ENCODE results near the gene MYO1D.
"Not testable (repeated sequence)": the region's sequence is repeated elsewhere in the genome, so short reads cannot be mapped to it uniquely, and the experiment has no call there.

Gene MYO1D

GRCh38 chr17:32746698-32747097 is 130.2 kb downstream of the MYO1D start:
- no peaks in the 10 kb centered on the region for H3K9me3 ChIP-seq (ENCODE audit: control insufficient read depth, insufficient read depth, low read length)
- H3K9ac ChIP-seq (ENCODE audit: low read depth, low read length) = no peak overlapping the region
- no peaks in the 10 kb centered on the region for H3K36me3 ChIP-seq (ENCODE audit: insufficient read depth, low read length)
- H3K4me1 ChIP-seq (ENCODE audit: insufficient read depth, low read length) = no peaks in the 10 kb centered on the region

DNA sequence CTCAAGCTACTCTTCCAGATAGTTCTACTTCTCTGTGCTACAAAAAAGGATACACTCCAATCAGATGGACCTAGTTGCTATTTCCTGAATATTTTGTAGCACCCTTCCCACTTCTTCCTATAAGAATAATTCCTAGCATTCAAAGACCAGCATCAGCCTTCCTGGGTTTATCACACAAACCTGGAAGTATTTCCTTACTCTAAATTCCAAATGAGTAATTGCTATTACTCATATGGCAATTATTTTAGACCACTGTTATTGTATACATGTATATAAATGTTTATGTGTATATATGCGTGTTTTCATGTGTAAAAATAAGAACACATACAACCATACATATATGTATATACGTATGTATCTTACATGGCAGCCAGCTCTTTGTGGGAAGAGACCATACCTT is 130.6 kb downstream of the MYO1D start:
- Histone ChIP-seq H3K4me1 (ENCODE audit: insufficient read depth, low read length) (no peaks in the 10 kb centered on the region), H3K9ac (ENCODE audit: low read depth, low read length) (no peak overlapping the region), H3K9me3 (ENCODE audit: control insufficient read depth, insufficient read depth, low read length) (no peaks in the 10 kb centered on the region), H3K36me3 (ENCODE audit: insufficient read depth, low read length) (no peaks in the 10 kb centered on the region)

DNA sequence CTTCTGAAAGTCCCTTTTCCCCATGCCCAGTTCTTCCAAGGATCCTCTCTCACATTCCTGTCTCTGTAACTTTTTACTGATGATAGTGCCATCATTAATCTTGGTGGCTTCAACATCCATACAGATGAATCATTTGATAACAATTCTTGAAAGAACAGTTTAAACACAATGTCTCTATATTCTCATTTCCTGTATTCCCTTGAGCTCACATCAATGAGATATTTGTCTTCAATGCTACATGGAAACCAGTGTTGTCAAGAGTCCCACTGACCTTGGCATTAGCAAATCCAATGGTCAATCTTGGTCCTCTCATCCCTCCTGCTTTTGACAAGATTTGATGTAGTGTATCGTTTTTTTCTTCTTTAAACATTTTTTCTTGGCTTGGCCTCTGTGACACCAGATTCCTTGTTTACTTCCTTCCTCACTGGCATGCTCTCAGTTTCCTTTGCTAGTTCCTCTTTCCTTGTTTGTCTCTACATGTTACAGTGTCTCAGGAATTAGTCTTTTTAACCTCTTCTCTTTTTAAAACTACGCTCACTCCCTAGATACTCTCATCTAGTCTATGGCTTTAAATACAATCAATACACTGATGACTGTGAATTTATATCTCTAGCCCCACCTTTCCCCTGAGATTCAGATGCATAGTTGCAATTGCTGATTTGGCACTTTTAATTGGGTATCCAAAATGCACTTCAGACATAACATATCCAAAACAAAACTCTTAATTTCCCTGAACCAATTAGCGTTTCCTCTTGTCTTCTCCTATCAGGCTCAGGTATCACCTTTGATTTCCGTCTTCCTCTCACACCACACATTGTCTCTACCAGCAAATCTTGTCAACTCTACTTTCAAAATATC is 134.0 kb downstream of the MYO1D start:
- no peak overlapping the region for H3K9ac ChIP-seq (ENCODE audit: low read depth, low read length)
- H3K4me1 ChIP-seq (ENCODE audit: insufficient read depth, low read length) = no peaks in the 10 kb centered on the region
- no peaks in the 10 kb centered on the region for H3K9me3 ChIP-seq (ENCODE audit: control insufficient read depth, insufficient read depth, low read length)
- no peaks in the 10 kb centered on the region for H3K36me3 ChIP-seq (ENCODE audit: insufficient read depth, low read length)

DNA sequence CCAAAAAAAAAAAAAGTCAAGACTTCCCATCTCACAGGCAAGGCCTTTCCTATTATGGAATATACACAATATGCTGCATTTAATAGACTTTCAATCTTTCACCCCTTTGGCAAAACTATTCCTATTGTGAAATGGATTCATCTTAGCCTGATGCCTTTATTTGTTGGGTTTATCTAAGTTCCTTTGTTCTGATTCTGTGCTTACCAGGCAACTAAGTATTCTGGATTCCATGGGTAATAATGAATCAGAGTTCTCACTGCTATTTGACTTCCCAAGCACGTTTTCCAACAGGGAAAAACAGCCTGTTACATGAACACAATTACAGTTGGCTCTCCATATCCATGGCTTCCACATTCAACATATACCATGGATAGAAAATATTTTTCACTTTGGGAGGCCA is 135.5 kb downstream of the MYO1D start:
- H3K9ac ChIP-seq (ENCODE audit: low read depth, low read length) = no peak overlapping the region
- H3K36me3 ChIP-seq (ENCODE audit: insufficient read depth, low read length) = no peaks in the 10 kb centered on the region
- H3K9me3 ChIP-seq (ENCODE audit: control insufficient read depth, insufficient read depth, low read length) = no peaks in the 10 kb centered on the region
- no peaks in the 10 kb centered on the region for H3K4me1 ChIP-seq (ENCODE audit: insufficient read depth, low read length)

- Histone ChIP-seq H3K4me1 (ENCODE audit: insufficient read depth, low read length) (no peaks in the 10 kb centered on the region), H3K9ac (ENCODE audit: low read depth, low read length) (no peak overlapping the region), H3K36me3 (ENCODE audit: insufficient read depth, low read length) (no peaks in the 10 kb centered on the region), H3K9me3 (ENCODE audit: control insufficient read depth, insufficient read depth, low read length) (no peaks in the 10 kb centered on the region)
Observed at GRCh38 chr17:32739722-32740121, 137.2 kb downstream of the MYO1D start.

GRCh38 chr17:32739151-32739550 is 137.8 kb downstream of the MYO1D start:
- not testable (repeated sequence) for H3K9ac ChIP-seq (ENCODE audit: low read depth, low read length); H3K9me3 ChIP-seq (ENCODE audit: control insufficient read depth, insufficient read depth, low read length); H3K4me1 ChIP-seq (ENCODE audit: insufficient read depth, low read length); H3K36me3 ChIP-seq (ENCODE audit: insufficient read depth, low read length)

DNA sequence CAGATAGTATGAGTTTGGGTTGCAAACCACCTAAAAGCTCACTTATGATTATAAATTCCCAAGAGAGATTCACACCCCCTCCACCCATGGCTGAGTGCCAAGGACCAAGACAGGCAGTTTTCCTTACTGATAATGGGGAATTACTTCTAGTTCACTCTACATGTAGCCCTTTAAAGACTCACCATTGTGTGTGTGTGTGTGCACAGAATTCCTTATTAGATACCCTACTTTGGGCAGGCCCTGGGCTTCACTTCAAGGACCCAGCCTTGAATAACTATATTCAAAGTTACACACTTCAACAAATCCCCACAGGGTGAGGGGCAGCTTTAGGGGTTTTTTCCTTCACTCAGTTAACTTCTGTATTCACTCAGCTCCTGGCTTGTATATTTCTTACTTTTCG is 143.5 kb downstream of the MYO1D start:
- Histone ChIP-seq H3K9me3 (ENCODE audit: control insufficient read depth, insufficient read depth, low read length) (peaks cover 5% of the 10 kb centered on the region), H3K9ac (ENCODE audit: low read depth, low read length) (no peak overlapping the region), H3K36me3 (ENCODE audit: insufficient read depth, low read length) (no peaks in the 10 kb centered on the region), H3K4me1 (ENCODE audit: insufficient read depth, low read length) (no peaks in the 10 kb centered on the region)

DNA sequence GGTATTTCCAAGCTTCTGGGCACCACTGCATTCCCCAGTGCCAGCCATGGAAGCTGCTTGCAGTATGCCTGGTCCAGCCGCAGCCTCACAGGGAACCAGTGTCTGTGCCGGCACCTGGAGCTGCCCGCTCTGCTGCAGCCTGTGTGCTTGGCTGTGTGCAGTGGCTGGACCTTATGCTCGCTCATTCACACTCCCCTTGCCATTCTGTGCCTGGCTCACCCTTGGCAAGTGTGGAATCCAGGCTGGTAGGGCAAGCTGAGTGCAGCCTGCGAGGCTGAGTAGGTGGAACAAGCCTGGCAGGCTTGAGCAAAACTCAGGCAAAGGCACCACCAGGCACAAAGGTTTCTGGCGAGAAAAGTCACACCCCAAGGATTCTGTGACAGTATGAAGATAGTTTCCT is 144.0 kb downstream of the MYO1D start:
- no peaks in the 10 kb centered on the region for H3K36me3 ChIP-seq (ENCODE audit: insufficient read depth, low read length)
- H3K4me1 ChIP-seq (ENCODE audit: insufficient read depth, low read length) = no peaks in the 10 kb centered on the region
- no peak overlapping the region for H3K9ac ChIP-seq (ENCODE audit: low read depth, low read length)
- peaks cover 5% of the 10 kb centered on the region for H3K9me3 ChIP-seq (ENCODE audit: control insufficient read depth, insufficient read depth, low read length)

GRCh38 chr17:32732296-32732642 is 144.7 kb downstream of the MYO1D start:
- Histone ChIP-seq H3K4me1 (ENCODE audit: insufficient read depth, low read length) (no peaks in the 10 kb centered on the region), H3K9me3 (ENCODE audit: control insufficient read depth, insufficient read depth, low read length) (peaks cover 5% of the 10 kb centered on the region), H3K9ac (ENCODE audit: low read depth, low read length) (no peak overlapping the region), H3K36me3 (ENCODE audit: insufficient read depth, low read length) (no peaks in the 10 kb centered on the region)

GRCh38 chr17:32731556-32732295 is 145.2 kb downstream of the MYO1D start:
- Histone ChIP-seq H3K36me3 (ENCODE audit: insufficient read depth, low read length) (no peaks in the 10 kb centered on the region), H3K4me1 (ENCODE audit: insufficient read depth, low read length) (no peaks in the 10 kb centered on the region), H3K9ac (ENCODE audit: low read depth, low read length) (no peak overlapping the region), H3K9me3 (ENCODE audit: control insufficient read depth, insufficient read depth, low read length) (peaks cover 5% of the 10 kb centered on the region)

DNA sequence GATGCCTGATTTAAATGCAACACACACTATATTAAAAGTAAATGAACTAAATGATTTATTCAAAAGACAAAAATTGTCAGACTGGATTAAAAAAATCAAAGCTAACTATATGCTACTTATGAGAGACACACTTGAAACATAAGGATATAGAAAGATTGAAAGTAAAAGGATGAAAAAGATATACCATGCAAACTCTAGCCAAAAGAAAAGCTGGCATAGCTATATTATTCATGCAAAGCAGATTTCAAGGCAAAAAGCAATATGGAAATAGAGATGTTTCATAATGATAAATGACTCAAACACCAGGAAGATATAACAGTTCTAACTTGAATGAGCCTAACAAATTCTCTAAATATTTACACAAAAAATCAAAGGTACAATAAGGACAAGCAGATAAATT is 149.2 kb downstream of the MYO1D start:
- H3K36me3 ChIP-seq (ENCODE audit: insufficient read depth, low read length) = no peaks in the 10 kb centered on the region; the same call in 1 of the 2 replicates
- no peak overlapping the region for H3K9ac ChIP-seq (ENCODE audit: low read depth, low read length)
- H3K4me1 ChIP-seq (ENCODE audit: insufficient read depth, low read length) = no peaks in the 10 kb centered on the region
- H3K9me3 ChIP-seq (ENCODE audit: control insufficient read depth, insufficient read depth, low read length) = peaks cover 5% of the 10 kb centered on the region

DNA sequence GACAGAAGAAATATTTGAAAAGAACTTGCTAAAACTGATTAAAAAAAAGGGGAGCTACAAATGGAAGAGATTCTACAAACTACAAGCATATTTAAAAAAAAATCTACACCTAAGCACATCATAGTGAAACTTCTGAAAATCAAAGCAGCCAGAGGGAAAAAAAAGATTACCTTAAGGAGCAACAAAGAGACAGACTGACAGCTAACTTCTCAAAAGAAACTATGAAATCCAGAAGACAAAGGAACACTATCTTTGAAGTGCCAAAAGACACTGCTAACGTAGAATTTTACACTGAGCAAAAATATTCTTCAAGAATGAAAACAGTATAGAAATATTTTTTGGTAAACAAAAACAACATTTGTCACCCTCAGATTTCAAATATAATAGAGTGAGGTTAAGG is 151.2 kb downstream of the MYO1D start:
- Histone ChIP-seq H3K9me3 (ENCODE audit: control insufficient read depth, insufficient read depth, low read length) (no peaks in the 10 kb centered on the region), H3K4me1 (ENCODE audit: insufficient read depth, low read length) (no peaks in the 10 kb centered on the region), H3K36me3 (ENCODE audit: insufficient read depth, low read length) (no peaks in the 10 kb centered on the region; the same call in 1 of the 2 replicates), H3K9ac (ENCODE audit: low read depth, low read length) (no peak overlapping the region)

DNA sequence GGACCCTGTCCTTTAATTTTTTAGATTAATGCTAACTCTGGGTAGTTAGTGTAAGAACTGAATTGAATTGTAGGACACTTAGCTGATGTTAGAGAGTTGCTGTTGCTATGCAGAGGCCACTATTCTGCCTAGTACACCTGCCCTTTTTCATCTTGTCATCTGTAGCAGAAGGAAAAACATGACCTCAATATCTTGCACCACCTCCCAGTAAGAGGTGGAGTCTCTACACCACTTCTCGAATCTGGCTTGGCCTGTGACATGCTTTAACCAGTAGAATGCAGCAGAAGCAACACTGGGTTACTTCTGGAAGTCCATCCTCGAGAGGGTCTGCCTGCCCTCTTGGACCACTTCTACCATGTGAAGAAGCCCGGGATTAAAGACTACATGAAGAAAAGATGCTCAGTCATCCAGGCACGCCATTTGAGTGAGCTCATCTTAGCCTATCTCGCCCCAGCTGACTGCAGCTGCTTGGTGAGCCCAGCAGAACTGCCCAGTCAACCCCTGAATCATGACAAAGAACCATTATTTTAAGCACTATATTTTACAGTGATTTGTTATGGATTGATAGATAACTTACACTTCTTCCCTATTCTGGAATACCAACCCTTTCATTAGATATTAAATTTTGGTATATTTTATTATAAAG is 153.5 kb downstream of the MYO1D start:
- Histone ChIP-seq H3K4me1 (ENCODE audit: insufficient read depth, low read length) (no peaks in the 10 kb centered on the region), H3K9ac (ENCODE audit: low read depth, low read length) (no peak overlapping the region), H3K9me3 (ENCODE audit: control insufficient read depth, insufficient read depth, low read length) (no peaks in the 10 kb centered on the region), H3K36me3 (ENCODE audit: insufficient read depth, low read length) (no peaks in the 10 kb centered on the region; the same call in 1 of the 2 replicates)

DNA sequence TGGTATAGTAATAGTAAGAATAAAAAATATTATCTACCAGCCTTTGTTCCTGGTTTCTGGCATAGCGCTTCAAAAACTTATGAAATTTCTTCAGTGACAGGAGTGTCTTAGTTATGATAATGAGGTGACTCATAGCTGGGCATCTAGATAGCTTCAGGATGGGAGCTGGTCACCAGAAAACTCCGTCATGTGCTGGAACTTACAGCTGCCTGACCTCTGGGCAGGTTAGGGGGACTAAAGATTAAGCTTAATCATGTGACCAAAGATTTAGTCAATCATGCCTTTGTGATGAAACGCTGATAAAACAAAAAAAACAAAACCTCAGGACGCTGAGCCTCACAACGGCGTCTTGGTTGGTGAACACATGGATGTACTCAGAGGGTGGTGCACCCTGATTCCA is 154.2 kb downstream of the MYO1D start:
- H3K9ac ChIP-seq (ENCODE audit: low read depth, low read length) = no peak overlapping the region
- no peaks in the 10 kb centered on the region for H3K9me3 ChIP-seq (ENCODE audit: control insufficient read depth, insufficient read depth, low read length)
- H3K36me3 ChIP-seq (ENCODE audit: insufficient read depth, low read length) = no peaks in the 10 kb centered on the region; the same call in 1 of the 2 replicates
- H3K4me1 ChIP-seq (ENCODE audit: insufficient read depth, low read length) = no peaks in the 10 kb centered on the region

- H3K36me3 ChIP-seq (ENCODE audit: insufficient read depth, low read length) = no peaks in the 10 kb centered on the region; the same call in 1 of the 2 replicates
- H3K9ac ChIP-seq (ENCODE audit: low read depth, low read length) = no peak overlapping the region
- no peaks in the 10 kb centered on the region for H3K4me1 ChIP-seq (ENCODE audit: insufficient read depth, low read length)
- H3K9me3 ChIP-seq (ENCODE audit: control insufficient read depth, insufficient read depth, low read length) = no peaks in the 10 kb centered on the region
Observed at GRCh38 chr17:32720671-32721070, 156.3 kb downstream of the MYO1D start.
